ENCODE data around the gene TYMS.

GRCh38 chr18:686339-687111 is 29.1 kb downstream of the TYMS start:
- TF ChIP-seq POLR2A (IDR thresholded peaks at IDR 0.05) = no peak
- TF ChIP-seq, protein P1, sequence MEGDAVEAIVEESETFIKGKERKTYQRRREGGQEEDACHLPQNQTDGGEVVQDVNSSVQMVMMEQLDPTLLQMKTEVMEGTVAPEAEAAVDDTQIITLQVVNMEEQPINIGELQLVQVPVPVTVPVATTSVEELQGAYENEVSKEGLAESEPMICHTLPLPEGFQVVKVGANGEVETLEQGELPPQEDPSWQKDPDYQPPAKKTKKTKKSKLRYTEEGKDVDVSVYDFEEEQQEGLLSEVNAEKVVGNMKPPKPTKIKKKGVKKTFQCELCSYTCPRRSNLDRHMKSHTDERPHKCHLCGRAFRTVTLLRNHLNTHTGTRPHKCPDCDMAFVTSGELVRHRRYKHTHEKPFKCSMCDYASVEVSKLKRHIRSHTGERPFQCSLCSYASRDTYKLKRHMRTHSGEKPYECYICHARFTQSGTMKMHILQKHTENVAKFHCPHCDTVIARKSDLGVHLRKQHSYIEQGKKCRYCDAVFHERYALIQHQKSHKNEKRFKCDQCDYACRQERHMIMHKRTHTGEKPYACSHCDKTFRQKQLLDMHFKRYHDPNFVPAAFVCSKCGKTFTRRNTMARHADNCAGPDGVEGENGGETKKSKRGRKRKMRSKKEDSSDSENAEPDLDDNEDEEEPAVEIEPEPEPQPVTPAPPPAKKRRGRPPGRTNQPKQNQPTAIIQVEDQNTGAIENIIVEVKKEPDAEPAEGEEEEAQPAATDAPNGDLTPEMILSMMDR (IDR thresholded peaks at IDR 0.05) = no peak

Data from esophagus squamous epithelium (tissue), 4 donors.